AML-193 (cell line): ENCODE measurements around the gene PPP6R3.
A peak's percentile ranks its signal among the peaks of the same experiment; 100 is the strongest.
"Not testable (repeated sequence)": the region's sequence is repeated elsewhere in the genome, so short reads cannot be mapped to it uniquely, and the experiment has no call there.

Source experiments
- DNase-seq, 2 experiments: peaks; one replicate each; lab custom pipeline; 2025; lab: John Stamatoyannopoulos, UW

PPP6R3 gene

GRCh38 chr11:68525336-68525735, 64.8 kb downstream of the PPP6R3 start:
- DNase-seq = no peak

GRCh38 chr11:68525930-68526329, 65.4 kb downstream of the PPP6R3 start:
- DNase-seq = no peak

GRCh38 chr11:68527585-68527984, 67.0 kb downstream of the PPP6R3 start:
- no peak for DNase-seq

- no peak for DNase-seq
Measured at GRCh38 chr11:68528630-68529029, 68.1 kb downstream of the PPP6R3 start.

- no peak for DNase-seq
Measured at GRCh38 chr11:68531129-68531693, 70.7 kb downstream of the PPP6R3 start.

- no peak for DNase-seq
Measured at GRCh38 chr11:68532727-68533369, 72.3 kb downstream of the PPP6R3 start.

- no peak for DNase-seq
Measured at GRCh38 chr11:68533945-68534344, 73.4 kb downstream of the PPP6R3 start.

GRCh38 chr11:68535098-68535497, 74.5 kb downstream of the PPP6R3 start:
- DNase-seq = no peak

GRCh38 chr11:68536706-68537105, 76.2 kb downstream of the PPP6R3 start:
- no peak for DNase-seq

- DNase-seq = no peak
Measured at GRCh38 chr11:68538025-68538424, 77.5 kb downstream of the PPP6R3 start.

GRCh38 chr11:68539395-68539794, 78.8 kb downstream of the PPP6R3 start:
- DNase-seq = no peak

GRCh38 chr11:68540504-68540903, 80.0 kb downstream of the PPP6R3 start:
- not testable (repeated sequence) for DNase-seq

- DNase-seq = no peak
Measured at GRCh38 chr11:68541116-68541515, 80.6 kb downstream of the PPP6R3 start.

GRCh38 chr11:68541991-68542390, 81.4 kb downstream of the PPP6R3 start:
- DNase-seq = no peak

GRCh38 chr11:68542617-68543016, 82.1 kb downstream of the PPP6R3 start:
- no peak for DNase-seq

GRCh38 chr11:68543594-68543993, 83.0 kb downstream of the PPP6R3 start:
- no peak for DNase-seq

GRCh38 chr11:68545347-68545746, 84.8 kb downstream of the PPP6R3 start:
- no peak for DNase-seq

GRCh38 chr11:68545796-68546195, 85.2 kb downstream of the PPP6R3 start:
- no peak for DNase-seq

GRCh38 chr11:68546555-68546954, 86.0 kb downstream of the PPP6R3 start:
- DNase-seq = no peak

- no peak for DNase-seq
Measured at GRCh38 chr11:68549789-68550484, 89.4 kb downstream of the PPP6R3 start.

- peak; percentile 65 to 71 for DNase-seq
Measured at GRCh38 chr11:68550485-68550817, 89.9 kb downstream of the PPP6R3 start.

GRCh38 chr11:68551223-68551622, 90.7 kb downstream of the PPP6R3 start:
- no peak for DNase-seq

GRCh38 chr11:68551777-68552176, 91.2 kb downstream of the PPP6R3 start:
- DNase-seq = no peak

GRCh38 chr11:68552542-68552941, 92.0 kb downstream of the PPP6R3 start:
- peak; percentile 79 to 81 for DNase-seq
